DND-41 (cell line): ENCODE data around the gene SLC6A18.
"Not testable (repeated sequence)": the region's sequence is repeated elsewhere in the genome, so short reads cannot be mapped to it uniquely, and the experiment has no call there.

Experiments
- ATAC-seq: fragments of 200-7000 bp; cut with Tn5 transposase; 3 replicates; pipeline ENCODE4 v1.9.1; 2021; ENCODE audit warnings: low read depth; ENCODE audit not compliant: insufficient read depth
- DNase-seq: peaks from one replicate; pipeline ENCODE4 v3.0.0-alpha.2; 2020
- H2AFZ ChIP-seq: 2 replicates; pipeline ENCODE4 v1.6.0; 2012; ENCODE audit warnings: low read depth, low read length
- H3K27ac ChIP-seq: 2 replicates; pipeline ENCODE4 v1.5.1; 2012; ENCODE audit warnings: low read length, inconsistent platforms
- H3K27me3 ChIP-seq: fragments of 200-600 bp; sonication (generic); 2 replicates; pipeline ENCODE4 v1.6.0; 2012; ENCODE audit warnings: low read length, mild to moderate bottlenecking, inconsistent platforms; ENCODE audit not compliant: insufficient read depth, poor library complexity
- H3K36me3 ChIP-seq: 2 replicates; pipeline ENCODE4 v1.5.1; 2012; ENCODE audit warnings: low read length, inconsistent platforms; ENCODE audit not compliant: insufficient read depth
- H3K4me1 ChIP-seq: 2 replicates; pipeline ENCODE4 v1.5.1; 2012; ENCODE audit warnings: mild to moderate bottlenecking, low read length; ENCODE audit not compliant: insufficient read depth
- H3K4me2 ChIP-seq: 2 replicates; pipeline ENCODE4 v1.6.0; 2012; ENCODE audit warnings: mild to moderate bottlenecking, moderate library complexity, low read length, inconsistent platforms; ENCODE audit not compliant: insufficient read depth
- H3K4me3 ChIP-seq, 2 experiments: fragments of 200-600 bp in 1 of 2; shearing (Covaris generic) in 1 of 2; 2 replicates each; pipeline ENCODE4 v1.5.1; 2012 to 2016; ENCODE audit warnings: inconsistent platforms in 2 of 2, low read length in 2 of 2, mild to moderate bottlenecking in 2 of 2, low read depth in 1 of 2, moderate library complexity in 1 of 2
- H3K79me2 ChIP-seq: 2 replicates; pipeline ENCODE4 v1.6.0; 2012; ENCODE audit warnings: low read length, inconsistent platforms; ENCODE audit not compliant: insufficient read depth
- H3K9ac ChIP-seq: 2 replicates; pipeline ENCODE4 v1.6.0; 2012; ENCODE audit warnings: low read depth, mild to moderate bottlenecking, inconsistent platforms, low read length, moderate library complexity
- H3K9me3 ChIP-seq: 2 replicates; pipeline ENCODE4 v1.5.1; 2012; ENCODE audit warnings: low read length, moderate library complexity, mild to moderate bottlenecking, inconsistent platforms; ENCODE audit not compliant: insufficient read depth, severe bottlenecking
- H4K20me1 ChIP-seq: 2 replicates; pipeline ENCODE4 v1.6.0; 2012; ENCODE audit warnings: low read length; ENCODE audit not compliant: insufficient read depth
- CTCF ChIP-seq: IDR thresholded peaks from 2 replicates; pipeline ENCODE4 v1.5.1; 2012; ENCODE audit warnings: borderline replicate concordance, low read length, moderate library complexity, mild to moderate bottlenecking; ENCODE audit not compliant: poor library complexity, severe bottlenecking; ENCODE audit errors: extremely low read depth
- EZH2 ChIP-seq: IDR thresholded peaks from 3 replicates; pipeline ENCODE4 v1.6.1; 2012; ENCODE audit warnings: borderline replicate concordance, low read depth, mild to moderate bottlenecking, moderate library complexity, low read length, inconsistent platforms; ENCODE audit not compliant: severe bottlenecking

SLC6A18 gene

GRCh38 chr5:1265461-1266455, 40.6 kb downstream of the SLC6A18 start:
- Histone ChIP-seq H3K4me2 (no peak overlapping the region), H3K4me3 (no peak overlapping the region), H2AFZ (no peak overlapping the region), H3K79me2 (no peaks in the 10 kb centered on the region), H3K36me3 (peaks cover 27% of the 10 kb centered on the region), H3K9ac (no peak overlapping the region), H3K9me3 (peaks cover 24% of the 10 kb centered on the region), H4K20me1 (peaks cover 2% of the 10 kb centered on the region; the same call in 1 of the 2 replicates), H3K4me1 (peaks cover 11% of the 10 kb centered on the region), H3K27ac (no peak overlapping the region), H3K27me3 (no peaks in the 10 kb centered on the region)
- TF ChIP-seq CTCF (no peak), EZH2 (no peak)
- ATAC-seq (no peak), DNase-seq (no peak)

- ATAC-seq: no peak
Observed at GRCh38 chr5:1266791-1267190, 41.6 kb downstream of the SLC6A18 start.

DNA sequence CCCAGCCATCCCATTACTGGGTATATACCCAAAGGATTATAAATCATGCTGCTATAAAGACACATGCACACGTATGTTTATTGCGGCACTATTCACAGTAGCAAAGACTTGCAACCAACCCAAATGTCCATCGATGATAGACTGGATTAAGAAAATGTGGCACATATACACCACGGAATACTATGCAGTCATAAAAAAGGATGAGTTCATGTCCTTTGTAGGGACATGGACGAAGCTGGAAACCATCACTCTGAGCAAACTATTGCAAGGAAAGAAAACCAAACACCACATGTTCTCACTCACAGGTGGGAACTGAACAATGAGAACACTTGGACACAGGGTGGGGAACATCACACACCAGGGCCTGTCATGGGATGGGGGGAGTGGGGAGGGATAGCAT, 42.3 kb downstream of the SLC6A18 start:
- not testable (repeated sequence) for H3K4me3 ChIP-seq, ATAC-seq, H2AFZ ChIP-seq, H3K9ac ChIP-seq, H4K20me1 ChIP-seq, H3K27ac ChIP-seq, H3K27me3 ChIP-seq, DNase-seq, H3K4me2 ChIP-seq, H3K79me2 ChIP-seq
- Histone ChIP-seq H3K9me3 (peaks cover 11% of the 10 kb centered on the region), H3K36me3 (peaks cover 25% of the 10 kb centered on the region), H3K4me1 (peaks cover 11% of the 10 kb centered on the region)

More at GRCh38 chr5:1266791-1267190, 41.6 kb downstream of the SLC6A18 start:
- peaks cover 11% of the 10 kb centered on the region for H3K4me1 ChIP-seq
- H3K9ac ChIP-seq: no peak overlapping the region
- no peak for DNase-seq
- H3K4me2 ChIP-seq: no peak overlapping the region
- peaks cover 2% of the 10 kb centered on the region; the same call in 1 of the 2 replicates for H4K20me1 ChIP-seq
- peaks cover 17% of the 10 kb centered on the region for H3K9me3 ChIP-seq
- H3K4me3 ChIP-seq: no peak overlapping the region
- TF ChIP-seq CTCF: no peak
- TF ChIP-seq EZH2: no peak
- no peaks in the 10 kb centered on the region for H3K79me2 ChIP-seq
- H2AFZ ChIP-seq: no peak overlapping the region
- H3K27ac ChIP-seq: no peak overlapping the region
- H3K27me3 ChIP-seq: no peaks in the 10 kb centered on the region
- H3K36me3 ChIP-seq: peaks cover 27% of the 10 kb centered on the region

DNA sequence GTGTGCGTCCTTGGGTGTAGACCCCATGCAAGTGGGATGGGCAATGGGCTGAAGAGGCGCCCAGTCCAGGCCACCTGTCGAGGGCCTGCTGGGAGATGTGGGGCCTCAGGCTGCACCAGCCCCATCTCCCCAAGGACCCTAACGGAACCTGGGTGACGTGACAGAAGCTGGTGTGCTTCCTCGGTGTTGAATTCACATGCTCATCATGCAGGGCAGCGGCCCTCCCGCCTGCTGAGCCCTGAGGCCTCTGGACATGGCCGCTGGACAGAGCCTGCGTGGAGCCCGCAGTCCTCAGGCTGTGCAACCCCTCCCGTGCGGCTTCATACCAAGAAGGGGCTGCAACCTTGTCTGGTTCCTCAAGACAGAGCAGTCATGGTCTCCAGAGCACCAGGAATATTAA, 42.9 kb downstream of the SLC6A18 start:
- Histone ChIP-seq H3K36me3 (peaks cover 19% of the 10 kb centered on the region), H3K79me2 (no peaks in the 10 kb centered on the region), H3K9ac (no peak overlapping the region), H3K27ac (no peak overlapping the region; the same call in 1 of the 2 replicates), H3K9me3 (peaks cover 5% of the 10 kb centered on the region), H3K27me3 (no peaks in the 10 kb centered on the region), H3K4me1 (peaks cover 11% of the 10 kb centered on the region), H3K4me3 (no peak overlapping the region), H2AFZ (no peak overlapping the region), H4K20me1 (peaks cover 2% of the 10 kb centered on the region; the same call in 1 of the 2 replicates), H3K4me2 (no peak overlapping the region)
- ATAC-seq (no peak), DNase-seq (no peak)
- no peak for TF ChIP-seq CTCF
- TF ChIP-seq EZH2: no peak
